GM12872 (cell line): ENCODE results near the gene ODF4.

Experiments
- CTCF ChIP-seq: IDR thresholded peaks from 3 replicates; pipeline ENCODE4 v1.5.1; 2011; ENCODE audit warnings: low read depth, mild to moderate bottlenecking, low read length, moderate library complexity; ENCODE audit not compliant: insufficient read depth

ODF4 gene

GRCh38 chr17:8327303-8327649, 12.4 kb upstream of the ODF4 start:
- no peak for TF ChIP-seq CTCF

- no peak for TF ChIP-seq CTCF
Measured at GRCh38 chr17:8332128-8332527, 7.5 kb upstream of the ODF4 start.

- TF ChIP-seq CTCF = no peak
Measured at GRCh38 chr17:8332688-8333087, 7.0 kb upstream of the ODF4 start.

- no peak for TF ChIP-seq CTCF
Measured at GRCh38 chr17:8333281-8333680, 6.4 kb upstream of the ODF4 start.

- TF ChIP-seq CTCF = no peak
Measured at GRCh38 chr17:8337802-8338752, 1.6 kb upstream of the ODF4 start.

GRCh38 chr17:8338753-8339140, 893 bp upstream of the ODF4 start:
- no peak for TF ChIP-seq CTCF

DNA sequence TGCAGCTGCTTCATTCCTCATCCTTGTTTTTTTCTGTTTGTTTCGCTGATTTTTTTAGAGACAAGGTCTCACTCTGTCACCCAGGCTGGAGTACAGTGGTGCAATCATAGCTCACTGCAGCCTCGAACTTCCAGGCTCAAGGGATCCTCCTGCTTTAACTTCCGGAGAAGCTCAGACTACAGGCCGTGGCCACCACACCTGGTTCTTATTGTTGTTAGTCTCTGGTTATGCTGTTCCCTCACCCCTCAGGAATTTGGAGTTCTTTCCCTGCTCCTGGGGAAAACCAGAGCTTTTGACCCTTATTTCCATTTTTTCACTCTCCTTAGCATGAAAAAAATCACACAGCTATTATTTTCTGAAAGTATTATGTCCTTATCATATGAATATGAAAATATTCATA, 1.8 kb downstream of the ODF4 start:
- no peak for TF ChIP-seq CTCF
